ENCODE data around the gene NSMF.
A peak's percentile ranks its signal among the peaks of the same experiment; 100 is the strongest.

NSMF gene

GRCh38 chr9:137408651-137409405 is 50.3 kb downstream of the NSMF start:
- no peak for DNase-seq

DNA sequence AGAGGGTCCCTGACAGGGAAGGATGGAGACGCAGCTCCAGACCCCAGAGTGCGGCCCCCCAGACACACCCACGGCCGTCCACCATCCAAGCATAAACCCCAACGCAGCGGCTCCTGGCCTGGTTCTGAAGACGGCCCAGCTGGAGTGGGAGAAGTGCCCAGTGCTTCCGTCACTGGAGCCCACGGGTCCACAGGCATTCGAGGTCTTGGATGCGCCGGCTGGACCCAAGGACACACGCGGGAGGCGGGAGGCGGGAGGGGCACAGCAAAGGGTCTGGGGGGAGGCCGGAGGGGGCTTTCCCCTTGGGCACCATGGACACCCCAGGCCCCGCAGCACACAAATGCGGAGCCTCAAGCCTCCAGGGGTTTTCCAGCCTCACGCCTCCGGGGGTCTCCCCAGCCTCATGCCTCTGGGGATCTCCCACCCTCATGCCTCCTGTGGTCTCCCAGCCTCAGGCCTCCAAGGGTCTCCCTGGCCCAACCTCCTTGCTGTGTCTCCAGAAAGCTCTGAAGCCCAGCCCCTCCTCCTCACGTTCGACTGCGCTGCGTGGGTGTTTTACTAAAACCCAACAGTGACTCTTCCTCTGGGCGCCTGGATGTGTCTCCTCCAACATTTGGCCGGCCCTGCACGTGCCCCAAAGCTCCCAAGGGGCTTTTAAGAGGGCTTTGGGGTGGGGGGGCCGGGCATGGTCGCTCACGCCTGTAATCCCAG is 51.4 kb downstream of the NSMF start:
- no peak for DNase-seq

DNA sequence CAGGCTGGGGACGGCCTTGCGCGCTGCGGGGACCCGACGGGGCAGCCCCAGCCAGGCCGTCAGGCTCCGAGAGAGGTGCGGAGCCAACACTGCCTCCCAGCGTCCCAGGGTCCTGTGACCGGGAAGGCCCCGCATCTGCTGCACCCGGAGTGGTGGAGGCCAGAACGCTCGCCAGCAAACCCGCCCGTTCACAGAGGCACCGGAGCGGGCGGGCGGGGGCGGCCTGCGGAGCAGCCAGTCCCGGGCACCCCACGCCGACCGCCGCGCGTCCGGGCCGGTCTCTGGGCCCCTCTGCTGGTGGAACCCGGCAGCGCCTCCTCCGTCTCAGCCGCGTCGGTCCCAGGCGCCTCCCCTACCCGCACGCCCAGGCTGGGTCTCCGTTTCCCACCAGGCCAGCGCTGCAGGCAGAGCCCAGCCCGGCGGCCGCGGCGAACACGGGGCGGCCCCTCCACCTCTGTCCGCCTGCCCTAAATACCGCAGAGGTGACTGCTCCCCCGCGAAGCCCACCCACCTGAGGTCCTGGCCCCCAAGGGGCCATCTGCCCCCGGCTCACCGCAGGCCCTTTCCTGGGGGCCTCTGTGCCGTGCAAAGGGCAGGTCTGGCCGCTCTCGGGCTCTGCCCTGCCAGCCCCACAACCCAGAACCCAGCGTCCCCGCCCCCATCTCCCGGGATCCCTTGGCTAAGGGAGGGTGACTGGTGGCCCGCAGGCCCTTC is 52.1 kb downstream of the NSMF start:
- peak; percentile 55 for DNase-seq

GRCh38 chr9:137406085-137406760 is 52.9 kb downstream of the NSMF start:
- no peak for DNase-seq

DNA sequence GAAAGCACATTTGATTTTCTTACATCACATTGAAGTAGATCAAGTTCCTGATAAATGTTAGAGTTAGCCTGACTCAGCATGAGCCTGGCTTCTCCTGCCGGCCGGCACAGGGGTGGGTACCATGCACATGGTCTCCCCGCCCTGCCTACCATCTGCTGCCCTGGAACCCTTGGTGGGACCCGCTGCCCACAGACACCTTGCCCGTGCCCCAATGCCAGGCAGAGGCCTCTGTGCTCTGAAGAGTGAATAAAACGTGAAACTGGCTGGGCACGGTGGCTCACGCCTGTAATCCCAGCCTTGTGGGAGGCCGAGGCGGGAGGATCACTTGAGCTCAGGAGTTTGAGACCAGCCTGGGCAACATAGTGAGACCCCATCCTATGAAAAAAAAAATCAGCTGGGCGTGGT is 53.5 kb downstream of the NSMF start:
- no peak for DNase-seq

DNA sequence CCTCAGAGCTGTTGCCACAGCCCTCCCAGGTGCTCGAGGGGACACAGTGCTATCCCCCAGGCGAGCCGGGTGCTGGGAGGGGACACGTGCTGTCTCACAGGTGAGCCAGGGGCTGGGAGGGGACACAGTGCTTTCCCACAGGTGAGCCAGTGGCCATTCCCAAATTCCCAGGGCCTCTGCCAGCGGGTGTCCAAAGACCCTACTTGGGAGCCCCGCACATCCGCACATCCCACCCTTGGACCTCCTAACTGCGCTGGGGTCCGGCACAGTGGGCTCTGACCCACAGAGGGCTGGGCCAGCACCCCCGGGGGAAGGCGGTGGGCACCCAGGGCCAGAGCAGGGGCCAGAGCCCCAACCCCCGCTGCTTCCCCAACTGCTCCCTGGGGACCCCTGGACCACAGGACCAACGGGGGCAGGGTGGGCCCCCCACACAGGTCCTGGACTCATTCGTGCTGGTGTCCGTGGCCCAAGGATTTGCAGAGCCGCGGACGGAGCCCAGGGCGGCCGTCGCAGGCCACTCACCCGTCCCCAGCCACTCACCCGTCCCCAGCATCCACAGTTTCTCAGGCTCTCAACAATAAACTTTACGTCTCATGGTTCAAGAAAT is 54.1 kb downstream of the NSMF start:
- no peak for DNase-seq

GRCh38 chr9:137403269-137403668 is 55.9 kb downstream of the NSMF start:
- no peak for DNase-seq

- peak; percentile 33 for DNase-seq
Observed at GRCh38 chr9:137402746-137403145, 56.4 kb downstream of the NSMF start.

- DNase-seq, result no peak
Observed at GRCh38 chr9:137398561-137399468, 60.3 kb downstream of the NSMF start.

GRCh38 chr9:137397675-137398423 is 61.3 kb downstream of the NSMF start:
- no peak for DNase-seq
